ENCODE data around the gene CIB4.
A peak's percentile ranks its signal among the peaks of the same experiment; 100 is the strongest.

Gene CIB4

DNA sequence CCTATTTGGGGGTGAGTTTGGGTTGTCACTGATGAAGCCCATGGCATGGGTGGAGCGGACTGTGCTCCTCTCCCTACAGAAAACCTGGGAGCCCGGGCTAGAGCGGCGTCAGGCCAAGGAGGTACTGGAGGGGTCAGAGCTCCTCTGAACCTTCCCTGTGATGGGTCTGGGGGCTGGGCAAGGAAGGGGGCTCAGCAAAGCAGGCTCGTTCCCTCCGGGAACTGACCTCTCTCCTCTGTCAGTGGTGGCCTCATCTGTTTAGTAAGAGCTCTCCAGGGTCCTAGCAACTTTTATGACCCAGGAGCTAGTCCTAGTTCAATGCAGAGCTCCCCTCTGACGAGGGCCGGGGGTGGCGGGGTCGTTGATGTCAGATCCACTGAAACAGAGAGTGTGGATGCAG lies 100.9 kb downstream of the CIB4 start:
- no peak for DNase-seq (ENCODE audit: low read depth in 1 of 2, low spot score in 1 of 2)
- in situ Hi-C loops (cut with HindIII; ENCODE audit: low pct_unique_long_range_greater_than_20kb, low sequenced_read_pairs), result no loop called here
- no peak for TF ChIP-seq JUND (IDR thresholded peaks at IDR 0.05; ENCODE audit: low read depth)

DNA sequence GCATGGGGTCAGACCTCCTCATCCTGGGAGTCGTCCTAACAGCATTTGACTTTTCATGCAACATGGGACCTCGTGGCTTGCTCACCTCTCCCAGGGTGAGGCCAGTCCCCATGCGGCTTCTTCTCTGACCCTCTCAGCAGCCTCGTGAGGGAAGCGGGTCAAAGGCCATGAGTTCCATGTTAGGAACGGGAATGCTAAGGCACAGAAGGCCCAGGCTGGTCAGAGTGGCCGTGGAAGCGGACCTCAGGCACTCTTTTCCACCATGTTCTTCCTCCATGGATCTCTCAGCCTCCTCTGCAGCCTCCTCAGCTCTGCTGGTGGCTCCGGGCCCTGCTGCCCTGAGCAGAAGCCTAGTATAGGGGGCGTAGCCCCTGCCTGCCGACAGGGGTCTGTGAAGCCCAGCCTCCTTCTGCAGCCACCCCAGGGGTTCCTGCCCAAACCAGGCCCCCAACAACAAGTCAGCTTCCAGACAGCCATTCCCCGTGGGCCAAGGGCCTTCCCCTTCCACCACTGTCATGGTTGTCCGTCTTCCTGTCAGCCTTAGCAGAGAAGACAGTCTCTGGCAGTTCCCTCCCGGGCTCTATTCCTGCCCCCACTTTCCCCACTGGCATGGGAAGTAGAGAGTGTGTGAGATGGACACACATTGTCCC lies 103.2 kb downstream of the CIB4 start:
- in situ Hi-C loops (cut with HindIII; ENCODE audit: low pct_unique_long_range_greater_than_20kb, low sequenced_read_pairs), result no loop called here
- no peak for TF ChIP-seq JUND (IDR thresholded peaks at IDR 0.05; ENCODE audit: low read depth)

DNA sequence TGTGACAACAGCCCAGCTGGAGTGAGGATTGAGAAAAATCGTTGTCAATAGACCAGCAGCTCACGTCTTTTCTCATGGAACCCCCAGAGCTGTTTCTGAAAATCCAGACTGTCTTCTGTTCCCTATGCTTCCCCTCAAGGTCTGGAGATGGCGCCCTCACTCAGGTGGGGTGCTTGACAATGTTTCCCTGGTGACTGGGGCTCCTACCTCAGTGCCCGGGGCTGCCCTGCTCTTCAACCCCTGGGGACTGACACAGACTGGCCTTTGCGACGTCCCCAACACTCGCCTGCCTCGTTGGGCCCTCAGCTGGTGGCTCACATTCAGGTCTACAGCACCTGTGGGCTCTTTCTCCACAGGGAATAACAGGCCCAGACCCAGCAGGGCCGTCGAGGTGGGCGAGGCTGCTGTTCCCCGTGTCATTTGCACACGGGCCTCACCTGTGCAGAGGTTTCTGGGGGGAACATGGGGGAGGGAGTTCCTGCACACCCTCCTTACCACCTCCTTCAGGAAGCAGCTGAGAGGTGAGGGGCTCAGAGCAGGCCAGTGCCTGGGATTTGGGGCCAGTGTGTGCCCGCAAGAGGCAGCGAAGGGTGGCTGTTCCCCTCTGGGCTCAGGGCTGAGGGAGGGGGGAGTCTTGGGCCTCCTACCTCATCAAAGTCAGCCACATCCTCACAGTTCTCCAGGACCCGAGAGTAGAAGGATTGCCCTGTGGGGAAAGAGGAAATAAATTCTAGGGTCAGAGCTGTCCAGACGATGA lies 103.9 kb downstream of the CIB4 start:
- no peak for DNase-seq (ENCODE audit: low read depth in 1 of 2, low spot score in 1 of 2)
- in situ Hi-C loops (cut with HindIII; ENCODE audit: low pct_unique_long_range_greater_than_20kb, low sequenced_read_pairs), result no loop called here
- TF ChIP-seq JUND (IDR thresholded peaks at IDR 0.05; ENCODE audit: low read depth), result no peak

More for the DNA sequence above, 103.2 kb downstream of the CIB4 start:
- DNase-seq (ENCODE audit: low read depth in 1 of 2, low spot score in 1 of 2), result no peak

DNA sequence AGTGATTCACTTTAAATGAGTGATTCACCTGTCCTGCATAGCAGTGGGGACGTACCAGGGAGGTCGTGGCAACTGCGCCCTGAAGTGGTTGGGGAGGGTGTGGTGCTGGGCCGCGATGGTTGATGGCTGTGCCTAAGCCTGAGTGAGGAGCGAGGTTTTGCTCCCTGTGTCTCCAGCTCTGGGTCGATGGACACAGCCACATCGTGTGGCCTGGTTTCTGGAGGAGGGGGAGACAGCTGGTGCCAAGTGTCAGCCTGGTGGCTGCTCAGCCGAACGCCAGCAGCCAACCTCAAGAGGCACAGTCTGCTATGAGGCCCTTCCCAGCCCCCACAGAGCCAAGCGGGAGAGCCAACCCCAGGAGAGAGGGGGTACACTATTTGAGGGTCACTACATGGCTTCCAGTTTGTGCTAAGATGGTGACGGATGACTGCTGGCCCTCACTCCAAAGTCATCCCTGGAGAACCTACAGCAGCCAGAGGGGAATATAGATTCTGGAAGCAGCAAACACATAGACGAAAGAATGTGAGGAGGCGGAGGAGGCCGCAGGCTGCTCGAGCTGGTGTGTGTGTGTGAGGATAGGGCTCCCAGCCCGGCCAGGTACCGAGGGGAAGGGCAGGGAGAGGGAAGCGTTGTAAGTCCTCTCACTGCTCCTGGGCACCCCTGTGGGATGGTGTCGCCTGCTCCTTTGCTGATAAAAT lies 104.6 kb downstream of the CIB4 start:
- in situ Hi-C loops (cut with HindIII; ENCODE audit: low pct_unique_long_range_greater_than_20kb, low sequenced_read_pairs), result no loop called here
- TF ChIP-seq JUND (IDR thresholded peaks at IDR 0.05; ENCODE audit: low read depth), result no peak
- DNase-seq (ENCODE audit: low read depth in 1 of 2, low spot score in 1 of 2), result no peak

DNA sequence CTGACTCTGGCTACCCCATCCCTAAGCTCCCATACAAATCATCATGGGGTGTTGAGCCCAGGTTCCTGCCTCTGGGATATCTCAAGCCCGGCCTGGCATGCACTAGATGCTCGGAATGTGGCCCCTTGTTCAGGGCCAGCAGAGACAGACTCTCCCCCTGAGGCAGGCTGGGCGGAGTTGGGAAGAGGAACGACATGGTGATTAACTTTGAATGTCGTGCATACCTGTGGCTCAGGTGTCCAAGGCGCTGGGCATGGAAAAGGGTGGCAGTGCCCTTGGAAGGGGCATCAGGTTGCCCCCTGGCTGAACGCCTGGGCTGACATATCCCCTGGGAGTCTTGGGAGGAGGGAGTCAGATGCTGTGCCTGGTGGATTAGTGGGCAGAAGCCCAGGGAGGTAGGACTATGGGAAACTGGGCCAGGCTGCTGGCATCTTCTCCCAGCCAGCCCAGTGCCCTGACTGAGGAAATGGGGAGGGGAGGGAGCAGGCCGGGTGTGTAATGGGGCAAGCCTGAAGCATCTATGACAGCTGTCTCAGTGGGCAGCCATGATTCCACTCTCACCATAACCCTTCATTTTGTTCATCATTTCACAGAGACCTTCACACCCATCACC lies 105.4 kb downstream of the CIB4 start:
- no peak for DNase-seq (ENCODE audit: low read depth in 1 of 2, low spot score in 1 of 2)
- in situ Hi-C loops (cut with HindIII; ENCODE audit: low pct_unique_long_range_greater_than_20kb, low sequenced_read_pairs), result no loop called here
- no peak for TF ChIP-seq JUND (IDR thresholded peaks at IDR 0.05; ENCODE audit: low read depth)

DNA sequence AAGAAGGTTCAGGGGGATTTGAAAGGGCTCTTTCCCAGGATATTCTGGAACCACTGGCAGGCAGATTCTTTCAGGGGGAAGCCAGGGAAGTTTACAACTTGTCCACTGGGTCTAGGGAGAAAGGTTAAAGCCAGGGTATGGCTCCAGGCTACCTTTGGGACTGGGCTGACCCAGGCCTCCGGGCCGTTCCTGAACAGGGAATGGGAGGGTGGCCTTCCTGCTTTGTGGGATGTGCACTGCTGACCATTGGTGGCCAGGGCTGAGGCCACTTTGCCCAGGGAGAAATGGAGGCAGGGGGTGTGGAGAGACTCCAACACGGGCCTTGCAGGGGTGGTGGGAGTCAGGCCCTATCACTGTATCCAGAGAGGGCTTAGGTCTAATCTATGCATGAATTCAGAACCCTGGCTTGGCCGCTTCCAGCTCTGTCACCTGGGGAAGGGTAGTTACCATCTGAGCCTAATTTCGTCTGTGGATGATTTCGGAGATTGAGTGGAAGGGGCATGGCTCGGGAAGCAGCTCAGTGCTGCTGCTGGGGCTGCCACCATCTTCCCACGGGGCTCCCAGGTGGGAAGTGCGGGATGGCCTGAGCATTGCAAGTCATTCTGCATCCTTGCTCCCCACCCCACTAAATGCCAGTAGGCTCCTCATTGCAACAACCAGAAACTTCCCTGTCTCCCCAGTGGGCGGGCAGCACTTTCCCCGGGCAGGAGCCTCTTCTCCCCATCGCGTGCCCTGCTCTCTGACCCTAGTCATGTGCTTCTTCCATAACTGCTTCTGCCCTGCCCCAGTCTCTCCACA lies 106.1 kb downstream of the CIB4 start:
- DNase-seq (ENCODE audit: low read depth in 1 of 2, low spot score in 1 of 2), result no peak
- TF ChIP-seq JUND (IDR thresholded peaks at IDR 0.05; ENCODE audit: low read depth), result no peak
- in situ Hi-C loops (cut with HindIII; ENCODE audit: low pct_unique_long_range_greater_than_20kb, low sequenced_read_pairs), result no loop called here

DNA sequence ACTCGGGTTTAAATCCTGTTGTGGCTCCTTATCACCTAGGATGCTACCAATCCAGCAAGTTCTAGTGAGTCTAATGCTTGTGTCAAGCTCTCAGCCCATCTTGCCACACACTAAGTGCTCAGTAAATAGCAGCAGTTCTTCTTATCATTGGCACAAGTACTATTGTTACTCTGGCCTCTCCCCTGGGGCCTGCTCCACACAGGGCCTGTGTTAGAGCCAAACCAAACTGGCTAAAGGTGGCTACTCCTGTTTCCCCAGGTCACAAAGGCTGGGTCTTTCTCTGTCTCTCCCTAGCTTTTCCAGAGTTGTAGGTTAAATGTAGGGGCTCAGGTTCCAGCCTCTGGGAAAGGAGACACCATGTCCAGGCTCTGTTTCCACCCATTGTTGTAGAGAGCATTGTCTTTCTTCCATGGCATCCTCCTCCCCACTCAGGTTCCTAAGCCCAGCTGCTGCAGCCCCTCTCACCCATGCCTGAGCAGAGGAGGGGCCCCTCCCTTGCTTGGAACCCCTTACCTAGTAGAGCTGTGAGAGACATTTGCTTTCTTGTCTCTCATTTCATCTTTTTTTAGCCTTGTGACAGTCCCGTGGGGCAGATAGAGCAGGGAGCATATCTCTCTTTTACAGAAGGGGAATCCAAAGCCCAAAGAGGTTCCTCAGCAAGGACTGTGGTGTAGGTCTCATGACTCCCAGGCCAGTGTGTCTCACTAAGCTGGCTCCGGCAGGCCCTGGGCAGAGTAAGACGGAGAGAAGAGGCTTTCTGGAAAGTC lies 106.9 kb downstream of the CIB4 start:
- DNase-seq (ENCODE audit: low read depth in 1 of 2, low spot score in 1 of 2), result peak in 1 of 2 experiments; percentile 6
- TF ChIP-seq JUND (IDR thresholded peaks at IDR 0.05; ENCODE audit: low read depth), result no peak
- in situ Hi-C loops (cut with HindIII; ENCODE audit: low pct_unique_long_range_greater_than_20kb, low sequenced_read_pairs), result no loop called here

DNA sequence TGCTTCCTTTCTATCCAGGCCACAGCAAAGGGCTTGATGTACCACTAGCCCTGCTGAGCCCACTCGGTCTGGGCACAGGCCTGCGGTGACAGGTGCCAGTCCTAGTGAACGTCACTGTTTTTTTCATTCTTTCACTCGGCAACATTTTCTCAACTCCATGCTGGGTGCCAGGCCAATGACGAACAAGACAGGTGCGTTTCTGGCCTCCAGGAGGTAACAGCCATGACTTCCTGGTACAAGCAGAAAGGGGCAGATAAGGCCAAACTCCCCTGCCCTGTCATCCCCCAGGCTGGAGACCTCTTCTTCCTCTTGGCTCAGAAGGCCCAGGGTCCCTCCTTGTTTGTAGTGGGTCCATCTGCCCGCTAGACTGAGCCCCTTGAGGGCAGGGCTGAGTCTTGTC lies 107.5 kb downstream of the CIB4 start:
- in situ Hi-C loops (cut with HindIII; ENCODE audit: low pct_unique_long_range_greater_than_20kb, low sequenced_read_pairs), result no loop called here
- no peak for TF ChIP-seq JUND (IDR thresholded peaks at IDR 0.05; ENCODE audit: low read depth)
- no peak for DNase-seq (ENCODE audit: low read depth in 1 of 2, low spot score in 1 of 2)

DNA sequence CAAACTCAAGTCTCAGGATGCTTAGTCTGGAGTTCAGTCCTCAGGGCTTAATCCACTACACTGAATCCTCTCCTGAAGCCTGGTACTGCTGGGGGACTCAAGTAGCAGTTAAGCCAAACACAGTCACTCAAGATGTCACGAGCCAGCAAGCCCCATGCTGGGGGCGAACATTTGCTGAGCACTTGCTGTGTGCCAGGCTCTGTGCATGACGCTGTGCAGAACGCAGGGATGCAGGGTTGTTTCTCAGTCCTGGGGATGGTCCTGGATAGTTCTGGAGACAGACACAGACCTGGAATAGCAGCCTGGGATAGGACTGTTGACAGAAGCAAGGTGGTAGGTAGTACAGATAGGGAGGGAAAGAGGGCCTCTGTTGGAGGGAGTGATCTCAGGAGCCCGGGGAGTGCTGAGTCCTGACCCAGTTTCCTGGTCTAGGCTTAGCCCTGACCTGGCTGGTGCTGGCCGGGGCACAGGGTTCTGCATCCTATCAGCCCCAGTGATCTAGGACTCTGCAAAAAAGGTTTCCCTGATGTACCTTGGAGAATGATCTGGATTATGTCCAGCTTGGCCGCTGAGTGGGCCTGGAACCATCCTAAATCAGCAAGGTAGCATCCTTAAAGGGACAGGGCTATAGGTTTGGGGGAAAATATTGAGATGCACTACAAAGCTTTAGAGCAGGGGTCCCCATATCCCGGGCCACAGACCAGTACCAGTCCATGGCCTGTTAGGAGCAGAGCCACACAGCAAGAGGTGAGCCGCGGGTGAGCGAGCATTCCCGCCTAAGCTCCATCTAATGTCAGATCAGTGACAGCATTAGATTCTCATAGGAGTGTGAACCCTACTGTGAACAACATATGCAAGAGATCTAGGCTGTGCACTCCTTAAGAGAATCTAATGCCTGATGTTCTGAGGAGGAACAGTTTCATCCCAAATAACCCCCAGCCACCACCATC lies 108.6 kb downstream of the CIB4 start:
- in situ Hi-C loops (cut with HindIII; ENCODE audit: low pct_unique_long_range_greater_than_20kb, low sequenced_read_pairs), result no loop called here
- DNase-seq (ENCODE audit: low read depth in 1 of 2, low spot score in 1 of 2), result no peak
- TF ChIP-seq JUND (IDR thresholded peaks at IDR 0.05; ENCODE audit: low read depth), result no peak

Measured in T47D (cell line).